ENCODE measurements around the gene FECH. TPM values are rescaled to one million over a fixed set of nuclear protein-coding genes. Genes with fewer than 3 reads are reported as not detected.

FECH gene
- total and polyA plus RNA-seq, 2 donors (not counting 1 experiment from before 2014, with no cell fraction given): 5.8 to 10.4 TPM

- Histone ChIP-seq H3K4me1 (ENCODE audit: control insufficient read depth in 2 of 2, insufficient read depth in 2 of 2, low read length in 2 of 2) (peaks cover 0 to 4% of the 10 kb centered on the region in 2 donors), H4K20me1 (ENCODE audit: control insufficient read depth, insufficient read depth, low read length, poor library complexity, severe bottlenecking) (no peaks in the 10 kb centered on the region), H3K27ac (ENCODE audit: low read length in 2 of 2) (no peak overlapping the region), H3K79me2 (ENCODE audit: control insufficient read depth, insufficient read depth, low read length) (no peaks in the 10 kb centered on the region), H3K4me3 (ENCODE audit: control extremely low read depth in 1 of 5, extremely low read depth in 1 of 5, insufficient read depth in 1 of 5, low read depth in 2 of 5, low read length in 4 of 5) (no peak overlapping the region), H3K9me3 (ENCODE audit: control extremely low read depth in 1 of 3, control insufficient read depth in 2 of 3, insufficient read depth in 1 of 3, low read length in 2 of 3) (no peaks in the 10 kb centered on the region), H3K4me2 (replicated peaks; ENCODE audit: low read depth, low read length, poor library complexity, severe bottlenecking) (peak overlapping the region; percentile 13), H2AFZ (ENCODE audit: insufficient read depth, low read depth, low read length, poor library complexity, severe bottlenecking) (no peak overlapping the region), H3K36me3 (replicated peaks in 1 of 2; ENCODE audit: control extremely low read depth in 1 of 2, control insufficient read depth in 1 of 2, extremely low read depth in 1 of 2, insufficient read depth in 2 of 2, low read length in 1 of 2) (no peaks in the 10 kb centered on the region), H3K9ac (ENCODE audit: low read length) (no peak overlapping the region), H3K27me3 (replicated peaks in 1 of 4; ENCODE audit: control extremely low read depth in 1 of 4, control insufficient read depth in 3 of 4, insufficient read depth in 4 of 4, low read length in 3 of 4) (no peaks in the 10 kb centered on the region)
- H3K27me3 Mint-ChIP-seq: peaks cover 4% of the 10 kb centered on the region
- DNase-seq (no peak), ATAC-seq (ENCODE audit: low read depth) (no peak)
- ChIA-PET CTCF (interaction anchor here (0.6 kb wide), 1 partner anchor 77 kb away, joined by 4 read pairs; the partner anchor contains the start of gene NARS1), POLR2A (no interaction called here)
- peaks cover 12% of the 10 kb centered on the region for H3K4me1 Mint-ChIP-seq
- no peak for TF ChIP-seq EZH2 (IDR thresholded peaks at IDR 0.05; ENCODE audit: borderline replicate concordance, insufficient read depth, low read depth, low read length, poor library complexity, severe bottlenecking)
- WGBS (ENCODE audit: insufficient coverage): 11% methylated on average over 5 of the region's 8 CpGs
- no peak overlapping the region for H3K27ac Mint-ChIP-seq
- intact Hi-C loops (cut with micrococcal nuclease): no loop called here
- no peak overlapping the region for H3K4me3 Mint-ChIP-seq
- no peaks in the 10 kb centered on the region for H3K9me3 Mint-ChIP-seq (ENCODE audit: insufficient read depth)
Observed at GRCh38 chr18:57544936-57545660, 41.4 kb downstream of the FECH start.

- no peak overlapping the region for H3K27ac Mint-ChIP-seq
- no peak for ATAC-seq (ENCODE audit: low read depth)
Observed at GRCh38 chr18:57543560-57543959, 42.9 kb downstream of the FECH start.

More at GRCh38 chr18:57543560-57543959, 42.9 kb downstream of the FECH start:
- POLR2A ChIA-PET: no interaction called here
- Histone ChIP-seq H3K79me2 (ENCODE audit: control insufficient read depth, insufficient read depth, low read length) (no peaks in the 10 kb centered on the region), H3K4me2 (replicated peaks; ENCODE audit: low read depth, low read length, poor library complexity, severe bottlenecking) (no peak overlapping the region), H3K36me3 (replicated peaks in 1 of 2; ENCODE audit: control extremely low read depth in 1 of 2, control insufficient read depth in 1 of 2, extremely low read depth in 1 of 2, insufficient read depth in 2 of 2, low read length in 1 of 2) (no peaks in the 10 kb centered on the region), H3K9ac (ENCODE audit: low read length) (no peak overlapping the region), H2AFZ (ENCODE audit: insufficient read depth, low read depth, low read length, poor library complexity, severe bottlenecking) (no peak overlapping the region), H4K20me1 (ENCODE audit: control insufficient read depth, insufficient read depth, low read length, poor library complexity, severe bottlenecking) (no peaks in the 10 kb centered on the region), H3K27me3 (replicated peaks in 1 of 4; ENCODE audit: control extremely low read depth in 1 of 4, control insufficient read depth in 3 of 4, insufficient read depth in 4 of 4, low read length in 3 of 4) (no peaks in the 10 kb centered on the region), H3K4me1 (ENCODE audit: control insufficient read depth in 2 of 2, insufficient read depth in 2 of 2, low read length in 2 of 2) (peaks cover 0 to 4% of the 10 kb centered on the region in 2 donors), H3K9me3 (ENCODE audit: control extremely low read depth in 1 of 3, control insufficient read depth in 2 of 3, insufficient read depth in 1 of 3, low read length in 2 of 3) (no peaks in the 10 kb centered on the region), H3K27ac (ENCODE audit: low read length in 2 of 2) (no peak overlapping the region), H3K4me3 (ENCODE audit: control extremely low read depth in 1 of 5, extremely low read depth in 1 of 5, insufficient read depth in 1 of 5, low read depth in 2 of 5, low read length in 4 of 5) (no peak overlapping the region)
- no peak for TF ChIP-seq CTCF (IDR thresholded peaks at IDR 0.05)
- TF ChIP-seq EZH2 (IDR thresholded peaks at IDR 0.05; ENCODE audit: borderline replicate concordance, insufficient read depth, low read depth, low read length, poor library complexity, severe bottlenecking): no peak
- H3K9me3 Mint-ChIP-seq (ENCODE audit: insufficient read depth): no peaks in the 10 kb centered on the region
- 93% methylated on average over 8 of the region's 8 CpGs for whole genome bisulfite sequencing (ENCODE audit: insufficient coverage)
- no peak overlapping the region for H3K4me3 Mint-ChIP-seq
- CTCF ChIA-PET: no interaction called here
- intact Hi-C loops (cut with micrococcal nuclease): no loop called here
- no peak for DNase-seq
- peaks cover 12% of the 10 kb centered on the region for H3K4me1 Mint-ChIP-seq
- peaks cover 11% of the 10 kb centered on the region for H3K27me3 Mint-ChIP-seq

All from B cell (primary cell).